Activated T-helper 1 cell treated with anti-CD3 and anti-CD28 coated beads, Interleukin-2, amount 50 U/mL, for 16 hours (primary cell): Measurements from ENCODE around the gene FXYD7.
"Not testable (repeated sequence)": the region's sequence is repeated elsewhere in the genome, so short reads cannot be mapped to it uniquely, and the experiment has no call there.

ENCODE experiments used
- DNase-seq, 2 donors: peaks; one replicate each; pipeline ENCODE4 v3.0.0-alpha.2; 2020; ENCODE audit warnings: low read depth in 1 of 2, low spot score in 1 of 2

The FXYD7 gene

DNA sequence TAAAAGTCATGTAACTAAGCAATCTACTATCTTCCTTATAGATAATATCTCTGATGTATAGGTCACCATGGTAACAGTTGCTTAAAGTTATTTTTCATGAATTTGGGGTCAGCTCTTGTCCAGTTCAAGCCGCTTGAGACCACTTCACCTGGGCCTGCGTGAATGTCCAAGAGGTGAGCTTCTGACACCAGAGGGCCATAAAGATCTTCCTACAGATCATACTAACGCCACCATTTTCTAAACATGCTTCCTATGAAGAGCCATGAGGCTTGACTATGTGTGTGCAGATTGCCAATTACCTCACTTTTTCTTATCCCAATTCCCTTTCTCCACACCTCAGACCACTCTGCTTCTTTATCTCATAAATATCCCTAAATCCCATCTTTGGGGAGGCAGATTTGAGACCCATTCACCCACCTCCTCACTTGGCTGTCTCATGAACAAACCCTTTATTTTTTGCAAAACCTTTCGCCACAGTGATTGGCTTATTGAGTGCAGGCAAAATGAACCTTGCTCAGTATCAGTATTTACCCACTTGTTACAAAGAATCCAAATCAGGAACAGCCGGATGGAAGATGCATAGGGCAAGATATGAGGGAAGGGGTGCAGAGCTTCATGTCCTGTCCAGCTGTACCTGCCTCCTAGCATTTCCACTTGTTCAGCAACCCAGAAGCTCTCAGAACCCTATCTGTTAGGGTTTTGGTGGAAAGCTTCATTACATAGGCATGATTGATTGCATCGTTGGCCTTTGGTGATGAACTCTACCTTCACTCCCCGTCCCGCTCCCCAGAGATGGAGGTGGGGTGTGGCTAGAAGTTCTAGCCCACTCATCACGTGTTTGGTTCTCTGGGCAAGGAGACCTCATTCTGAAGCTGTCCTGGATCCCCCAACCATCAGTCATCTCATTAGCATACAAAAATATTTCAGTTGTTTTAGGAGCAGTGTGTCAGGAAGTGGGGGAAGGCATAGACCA is 51.2 kb downstream of the FXYD7 start:
- DNase-seq: no peak

DNA sequence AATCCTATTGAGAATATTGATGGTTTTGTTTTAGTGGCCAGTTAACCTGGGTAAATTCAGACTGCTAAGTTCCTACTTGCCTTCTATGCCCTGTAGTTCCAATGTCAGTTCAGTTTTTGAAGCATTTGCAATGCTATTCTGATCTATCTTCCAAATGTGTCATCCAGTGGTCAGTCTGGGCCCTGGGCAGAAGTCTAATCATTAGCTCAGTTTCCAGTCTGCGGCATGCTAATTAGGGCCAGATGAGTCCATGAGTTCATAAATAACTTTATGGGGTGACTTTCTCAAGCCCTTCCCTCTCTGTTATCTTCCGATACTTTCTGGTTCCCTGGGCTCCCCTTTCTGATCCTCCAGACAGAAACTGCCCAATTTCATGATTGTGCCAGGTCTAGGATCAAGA is 52.8 kb downstream of the FXYD7 start:
- no peak for DNase-seq

DNA sequence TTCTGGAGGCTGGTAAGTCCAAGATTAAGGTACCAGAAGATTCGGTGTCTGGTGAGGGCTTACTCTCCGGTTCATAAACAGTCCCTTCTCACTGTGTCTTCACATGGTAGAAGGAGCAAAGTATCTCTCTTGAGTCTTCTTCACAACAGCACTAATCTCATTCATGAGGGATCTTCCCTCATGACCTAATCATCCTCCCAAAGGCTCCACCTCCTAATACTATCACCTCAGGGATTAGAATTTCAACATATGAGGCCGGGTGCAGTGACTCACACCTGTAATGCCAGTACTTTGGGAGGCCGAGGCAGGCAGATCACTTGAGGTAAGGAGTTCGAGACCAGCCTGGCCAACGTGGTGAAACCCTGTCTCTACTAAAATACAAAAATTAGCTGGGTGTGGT is 53.8 kb downstream of the FXYD7 start:
- not testable (repeated sequence) for DNase-seq

GRCh38 chr19:35199481-35199880 is 56.4 kb downstream of the FXYD7 start:
- DNase-seq: no peak

DNA sequence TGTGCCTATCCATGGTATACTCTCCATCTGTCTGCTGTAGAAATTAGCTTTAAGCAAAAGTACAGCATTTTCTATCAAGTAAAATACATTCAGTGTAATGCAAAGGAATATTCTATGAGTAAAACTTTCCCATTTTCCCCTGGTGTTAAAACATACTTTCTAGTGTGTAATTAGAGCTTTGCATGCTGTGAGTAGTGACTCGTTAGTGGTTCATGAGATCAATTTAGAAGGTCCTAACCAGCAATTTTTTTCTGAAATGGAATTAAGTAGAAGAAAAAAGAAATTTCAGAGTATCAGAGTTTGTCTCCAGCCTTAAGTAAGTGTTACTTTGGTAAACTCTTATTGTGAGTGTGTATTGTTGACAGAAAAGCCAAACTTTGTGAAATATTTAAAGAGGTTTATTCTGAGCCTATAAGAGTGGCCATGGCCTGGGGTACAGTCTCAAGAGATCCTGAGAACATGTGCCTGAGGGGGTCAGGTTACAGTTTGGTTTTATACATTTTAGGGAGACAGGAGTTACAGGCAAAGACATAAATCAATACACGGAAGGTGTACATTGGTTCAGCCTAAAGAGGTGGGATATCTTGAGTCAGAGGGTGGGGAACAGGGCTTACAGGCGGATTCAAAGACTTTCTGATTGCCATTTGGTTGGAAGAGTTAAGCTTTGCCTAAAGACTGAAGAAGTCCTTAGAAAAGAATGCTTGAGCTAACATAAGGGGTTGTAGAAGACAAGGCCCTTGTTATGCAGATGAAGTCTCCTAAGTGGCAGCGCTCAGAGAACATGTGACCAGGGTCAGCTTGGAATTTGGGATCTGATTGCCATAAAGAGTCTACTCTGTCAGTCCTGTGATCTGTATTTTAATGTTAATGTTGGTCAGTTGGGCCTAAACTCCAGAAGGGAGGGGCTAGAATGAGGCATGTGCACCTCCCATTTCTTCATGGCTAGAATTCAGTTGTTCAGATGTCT is 60.0 kb downstream of the FXYD7 start:
- DNase-seq: no peak
